Endodermal cell (in vitro differentiated cells): ENCODE measurements around the gene LSM14B. TPM values are rescaled to one million over a fixed set of nuclear protein-coding genes. Genes with fewer than 3 reads are reported as not detected.

Experiments
- DNase-seq: peaks from one replicate; pipeline ENCODE4 v3.0.0-alpha.2; 2017
- H3K27ac ChIP-seq: 2 replicates; pipeline ENCODE4 v1.5.1; 2013; ENCODE audit warnings: mild to moderate bottlenecking, low read depth, low read length, moderate library complexity
- H3K27me3 ChIP-seq: 2 replicates; pipeline ENCODE4 v1.6.1; 2013; ENCODE audit warnings: mild to moderate bottlenecking, low read length, moderate library complexity; ENCODE audit not compliant: insufficient read depth, control insufficient read depth, poor library complexity, severe bottlenecking
- H3K36me3 ChIP-seq: 2 replicates; pipeline ENCODE4 v1.7.0; 2013; ENCODE audit warnings: mild to moderate bottlenecking, low read length, moderate library complexity; ENCODE audit not compliant: control insufficient read depth, insufficient read depth
- H3K4me1 ChIP-seq: one replicate; pipeline ENCODE4 v1.7.0; 2013; ENCODE audit warnings: low read length; ENCODE audit not compliant: control insufficient read depth, insufficient read depth
- H3K4me3 ChIP-seq: 2 replicates; pipeline ENCODE4 v1.5.1; 2013; ENCODE audit warnings: mild to moderate bottlenecking, low read length, moderate library complexity
- H3K9ac ChIP-seq: 2 replicates; pipeline ENCODE4 v1.6.1; 2013; ENCODE audit warnings: mild to moderate bottlenecking, low read length, moderate library complexity; ENCODE audit not compliant: poor library complexity, severe bottlenecking; ENCODE audit errors: extremely low read depth
- H3K9me3 ChIP-seq: 2 replicates; pipeline ENCODE4 v1.6.1; 2013; ENCODE audit warnings: mild to moderate bottlenecking, low read length, moderate library complexity; ENCODE audit not compliant: control insufficient read depth
- H3K27ac Mint-ChIP-seq: 2 replicates; pipeline ENCODE4 v1.8.0; 2020; ENCODE audit warnings: mixed read lengths
- H3K27me3 Mint-ChIP-seq: 2 replicates; pipeline ENCODE4 v1.8.0; 2021; ENCODE audit warnings: mild to moderate bottlenecking, mixed read lengths; ENCODE audit not compliant: insufficient read depth
- H3K36me3 Mint-ChIP-seq: 2 replicates; pipeline ENCODE4 v1.8.0; 2020; ENCODE audit warnings: low read depth, mixed read lengths
- H3K4me1 Mint-ChIP-seq: 2 replicates; pipeline ENCODE4 v1.8.0; 2020; ENCODE audit warnings: mixed read lengths
- H3K4me3 Mint-ChIP-seq: 2 replicates; pipeline ENCODE4 v1.8.0; 2020; ENCODE audit warnings: mild to moderate bottlenecking, moderate library complexity, mixed read lengths
- H3K9me3 Mint-ChIP-seq: 2 replicates; pipeline ENCODE4 v1.8.0; 2020; ENCODE audit warnings: mild to moderate bottlenecking, mixed read lengths
- WGBS, 2 experiments: methylation state at CpG; one replicate each; pipeline versions ENCODE4 v1.1.5 to v1.1.7; 2013; ENCODE audit warnings: missing lambda C conversion rate in 2 of 2, mixed read lengths in 1 of 2; ENCODE audit not compliant: insufficient coverage in 1 of 2, insufficient read length in 1 of 2; 5-methylcytosine and 5-hydroxymethylcytosine counted together
- total RNA-seq, 2 donors: library from RNA; stranded (reverse); fragmentation: NEBNext Ultra II Directional in 1 of 2; extraction: Animal tissue kit (Norgen Biotek cat#: 25700) in 1 of 2; gene quantifications; 2 replicates in 1 of 2; 3 replicates in 1 of 2; pipeline ENCODE4 v1.2.1, GENCODE V29; 2021
- TF ChIP-seq, protein P1 (sequence below): fragments of 200-600 bp; sonication (generic); conservative IDR thresholded peaks from 2 replicates; pipeline ENCODE4 v1.5.0; 2021; ENCODE audit warnings: antibody characterized with exemption, mild to moderate bottlenecking

Gene LSM14B
- total RNA-seq, 2 donors from 2014 or later: 89.1 to 91.1 TPM

- Histone ChIP-seq H3K4me1 (no peaks in the 10 kb centered on the region), H3K36me3 (peaks cover 32% of the 10 kb centered on the region), H3K9me3 (no peaks in the 10 kb centered on the region), H3K4me3 (no peak overlapping the region), H3K27me3 (no peaks in the 10 kb centered on the region), H3K27ac (no peak overlapping the region), H3K9ac (no peak overlapping the region)
- H3K4me1 Mint-ChIP-seq: no peaks in the 10 kb centered on the region
- H3K4me3 Mint-ChIP-seq: no peak overlapping the region
- no peaks in the 10 kb centered on the region for H3K9me3 Mint-ChIP-seq
- TF ChIP-seq, protein P1, sequence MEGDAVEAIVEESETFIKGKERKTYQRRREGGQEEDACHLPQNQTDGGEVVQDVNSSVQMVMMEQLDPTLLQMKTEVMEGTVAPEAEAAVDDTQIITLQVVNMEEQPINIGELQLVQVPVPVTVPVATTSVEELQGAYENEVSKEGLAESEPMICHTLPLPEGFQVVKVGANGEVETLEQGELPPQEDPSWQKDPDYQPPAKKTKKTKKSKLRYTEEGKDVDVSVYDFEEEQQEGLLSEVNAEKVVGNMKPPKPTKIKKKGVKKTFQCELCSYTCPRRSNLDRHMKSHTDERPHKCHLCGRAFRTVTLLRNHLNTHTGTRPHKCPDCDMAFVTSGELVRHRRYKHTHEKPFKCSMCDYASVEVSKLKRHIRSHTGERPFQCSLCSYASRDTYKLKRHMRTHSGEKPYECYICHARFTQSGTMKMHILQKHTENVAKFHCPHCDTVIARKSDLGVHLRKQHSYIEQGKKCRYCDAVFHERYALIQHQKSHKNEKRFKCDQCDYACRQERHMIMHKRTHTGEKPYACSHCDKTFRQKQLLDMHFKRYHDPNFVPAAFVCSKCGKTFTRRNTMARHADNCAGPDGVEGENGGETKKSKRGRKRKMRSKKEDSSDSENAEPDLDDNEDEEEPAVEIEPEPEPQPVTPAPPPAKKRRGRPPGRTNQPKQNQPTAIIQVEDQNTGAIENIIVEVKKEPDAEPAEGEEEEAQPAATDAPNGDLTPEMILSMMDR: no peak
- no peak overlapping the region for H3K27ac Mint-ChIP-seq
- WGBS, 2 experiments: 96 to 97% methylated on average over 34 to 41 of the region's 41 CpGs
- DNase-seq: no peak
- H3K27me3 Mint-ChIP-seq: no peaks in the 10 kb centered on the region
- H3K36me3 Mint-ChIP-seq: peaks cover 52% of the 10 kb centered on the region
These were observed 42.8 kb downstream of the LSM14B start for GRCh38 chr20:62164879-62165761.

GRCh38 chr20:62165762-62166399 is 43.6 kb downstream of the LSM14B start:
- H3K27me3 Mint-ChIP-seq: no peaks in the 10 kb centered on the region
- no peak for DNase-seq
- Histone ChIP-seq H3K9me3 (no peaks in the 10 kb centered on the region), H3K4me3 (no peak overlapping the region), H3K27me3 (no peaks in the 10 kb centered on the region), H3K36me3 (peaks cover 29% of the 10 kb centered on the region), H3K27ac (no peak overlapping the region), H3K9ac (no peak overlapping the region), H3K4me1 (no peaks in the 10 kb centered on the region)
- 85 to 94% methylated on average over 10 to 25 of the region's 25 CpGs for WGBS, 2 experiments
- peaks cover 47% of the 10 kb centered on the region for H3K36me3 Mint-ChIP-seq
- TF ChIP-seq, protein P1: no peak
- no peak overlapping the region for H3K27ac Mint-ChIP-seq
- H3K4me3 Mint-ChIP-seq: no peak overlapping the region
- H3K9me3 Mint-ChIP-seq: no peaks in the 10 kb centered on the region
- no peaks in the 10 kb centered on the region for H3K4me1 Mint-ChIP-seq

DNA sequence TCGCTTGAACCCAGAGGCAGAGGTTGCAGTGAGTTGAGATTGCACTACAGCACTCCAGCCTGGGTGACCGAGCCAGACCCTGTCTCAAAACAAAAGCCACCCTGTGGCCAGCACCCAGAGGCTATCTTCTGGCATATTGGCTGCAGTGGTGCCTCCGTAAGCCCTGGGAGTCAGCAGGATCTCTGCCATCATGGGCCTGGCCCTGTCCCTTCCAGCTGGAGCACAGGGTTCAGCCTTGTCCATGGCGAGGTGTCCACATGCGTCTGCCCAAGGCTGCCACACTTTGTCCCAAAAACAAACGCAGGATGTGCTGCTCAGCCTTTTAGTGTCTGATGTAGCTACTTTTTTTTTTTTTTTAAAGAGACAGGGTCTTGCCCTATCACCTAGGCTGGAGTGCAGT is 45.2 kb downstream of the LSM14B start:
- no peak overlapping the region for H3K9ac ChIP-seq
- no peaks in the 10 kb centered on the region for H3K27me3 ChIP-seq
- no peak overlapping the region for H3K27ac Mint-ChIP-seq
- H3K4me1 ChIP-seq: no peaks in the 10 kb centered on the region
- H3K4me3 Mint-ChIP-seq: no peak overlapping the region
- H3K27ac ChIP-seq: no peak overlapping the region
- no peak for DNase-seq
- peaks cover 27% of the 10 kb centered on the region for H3K36me3 ChIP-seq
- peaks cover 47% of the 10 kb centered on the region for H3K36me3 Mint-ChIP-seq
- no peak overlapping the region for H3K4me3 ChIP-seq
- H3K9me3 ChIP-seq: no peaks in the 10 kb centered on the region
- no peaks in the 10 kb centered on the region for H3K4me1 Mint-ChIP-seq
- 97 to 98% methylated on average over 5 to 6 of the region's 6 CpGs for WGBS, 2 experiments
- H3K9me3 Mint-ChIP-seq: no peaks in the 10 kb centered on the region
- H3K27me3 Mint-ChIP-seq: no peaks in the 10 kb centered on the region
- TF ChIP-seq, protein P1: no peak
